HG02610 (cell line): ENCODE data around the gene RAET1G.

ENCODE experiments used
- ATAC-seq: cut with Tn5 transposase; IDR thresholded peaks from one replicate; pipeline ENCODE4 v1.9.1; 2021; ENCODE audit warnings: mild to moderate bottlenecking, moderate library complexity; ENCODE audit not compliant: unreplicated experiment

The RAET1G gene

DNA sequence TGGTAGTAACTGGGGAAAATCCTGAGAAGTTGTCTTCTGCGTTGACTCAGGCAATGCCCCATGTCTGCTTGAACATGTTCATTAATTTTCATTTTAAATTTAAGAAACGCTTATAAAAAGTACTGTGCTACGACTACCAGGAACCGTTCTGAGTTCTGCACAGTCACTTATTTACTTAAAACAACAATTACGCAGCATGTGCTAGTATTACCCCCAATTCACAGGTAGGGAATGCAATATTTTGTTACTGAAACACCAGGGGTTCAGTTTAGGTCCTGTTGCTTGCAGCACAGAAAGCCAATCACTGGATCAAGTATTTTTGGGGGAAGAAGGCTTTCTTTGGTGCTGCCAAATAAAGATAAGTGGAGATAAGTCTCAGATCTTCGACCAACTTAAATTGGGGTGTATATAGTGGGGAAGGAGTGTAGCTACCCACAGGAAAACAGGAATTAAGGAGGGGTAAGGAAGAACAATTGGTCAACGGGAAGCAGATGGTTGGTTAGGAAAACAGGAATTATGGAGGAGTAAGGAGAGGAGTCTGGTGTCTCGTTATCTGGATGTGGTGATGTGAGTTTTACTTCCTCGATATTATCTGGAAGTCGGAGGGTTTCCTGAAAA is 53.5 kb downstream of the RAET1G start:
- ATAC-seq, result no peak

GRCh38 chr6:149867876-149868640 is 54.9 kb downstream of the RAET1G start:
- no peak for ATAC-seq
